Stimulated activated CD8-positive, alpha-beta memory T cell treated with anti-CD3 and anti-CD28 coated beads, Interleukin-7, amount 100 ng/mL, for 48 hours (primary cell): ENCODE data around the gene RAD51B.
"Not testable (repeated sequence)": the region's sequence is repeated elsewhere in the genome, so short reads cannot be mapped to it uniquely, and the experiment has no call there.

Source experiments
- DNase-seq, 2 donors: peaks; one replicate each; pipeline ENCODE4 v3.0.0-alpha.2; 2020; ENCODE audit warnings: low read depth in 1 of 2; ENCODE audit errors: extremely low read depth in 1 of 2

RAD51B gene

DNA sequence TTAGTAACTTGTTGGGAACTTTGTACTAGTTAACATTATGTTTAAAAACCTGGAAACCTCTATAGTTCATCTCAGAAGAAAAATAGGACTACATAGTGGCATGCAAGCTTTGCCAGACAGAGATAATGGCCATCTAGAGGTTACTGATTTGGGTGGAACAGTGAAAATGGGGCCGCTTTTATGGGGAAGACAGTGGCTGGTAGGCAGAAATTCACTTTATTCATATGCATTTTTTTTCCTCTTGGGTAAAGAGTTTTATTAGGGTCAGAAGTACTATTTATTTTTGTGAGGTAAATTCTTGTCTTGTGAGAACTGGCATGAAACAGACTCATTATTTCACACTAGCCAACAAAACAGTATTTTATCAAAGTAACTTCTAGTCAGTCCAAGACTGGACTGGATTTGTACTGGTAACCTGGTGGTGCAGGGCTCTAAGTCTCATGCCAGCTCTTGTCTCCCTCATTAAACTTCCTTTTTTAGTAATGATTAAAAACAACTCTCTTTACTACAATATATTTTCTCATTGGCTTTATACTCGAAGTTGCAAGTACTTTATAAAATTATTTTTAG, 345.8 kb downstream of the RAD51B start:
- DNase-seq: no peak

DNA sequence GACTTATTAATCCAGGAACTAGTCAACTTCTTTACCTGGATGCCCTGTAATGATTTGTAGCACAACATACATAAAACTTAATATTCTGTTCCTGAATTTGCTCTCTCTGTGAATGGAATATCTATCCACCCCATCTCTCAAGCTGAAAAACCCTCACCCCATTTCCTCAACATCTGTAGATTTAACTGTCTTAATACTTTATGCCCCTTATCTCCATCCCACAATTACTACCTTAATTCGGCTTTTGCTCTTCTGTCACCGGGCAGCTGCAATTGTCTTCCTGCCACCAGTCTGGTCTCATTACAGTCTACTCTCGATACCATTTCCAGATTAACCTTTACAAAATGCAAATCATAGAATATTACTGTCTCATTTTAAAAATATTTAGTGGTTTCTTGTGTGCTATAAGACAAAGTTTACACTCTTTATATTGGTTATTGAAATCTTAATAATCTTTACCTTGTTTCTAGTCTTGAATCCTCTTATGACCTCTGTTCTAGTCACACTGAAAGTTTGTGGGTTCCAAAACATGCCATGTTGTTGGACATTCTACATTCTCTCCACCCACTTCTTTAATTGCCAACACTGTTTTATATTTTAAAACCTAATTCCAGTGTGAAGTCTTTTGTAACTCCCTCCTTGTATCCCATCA, 347.3 kb downstream of the RAD51B start:
- no peak for DNase-seq

DNA sequence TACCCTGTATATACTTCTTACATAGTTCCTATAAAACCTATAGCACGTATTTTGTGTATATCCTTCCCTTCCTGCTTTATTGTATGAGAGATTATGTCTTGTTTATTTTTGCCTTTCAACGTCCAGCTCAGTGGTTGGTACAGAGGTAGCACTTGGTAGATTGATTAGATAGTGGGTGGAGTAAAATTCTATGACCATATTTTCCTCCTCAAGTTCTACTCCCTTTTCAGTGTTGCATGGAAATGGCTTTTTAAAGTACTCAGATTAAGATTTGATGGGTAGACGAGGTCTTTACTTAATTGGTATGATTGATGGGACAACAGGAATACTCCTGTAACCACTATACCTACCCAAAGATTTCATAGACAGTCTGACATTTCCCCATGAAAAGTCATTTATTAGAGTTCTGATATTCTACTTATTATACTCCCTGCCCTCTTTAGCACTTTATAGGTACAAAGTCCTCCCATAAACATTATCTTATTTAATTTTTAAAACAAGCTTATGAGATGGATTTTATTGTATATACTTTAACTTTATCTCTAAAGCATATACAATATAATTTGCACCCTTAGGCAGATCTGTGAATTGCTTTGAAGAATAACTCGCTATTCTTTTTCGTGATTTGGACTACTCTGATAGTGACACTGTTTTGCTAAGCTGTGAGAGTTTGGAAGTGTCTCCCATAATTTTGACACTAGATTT, 348.0 kb downstream of the RAD51B start:
- DNase-seq: no peak

DNA sequence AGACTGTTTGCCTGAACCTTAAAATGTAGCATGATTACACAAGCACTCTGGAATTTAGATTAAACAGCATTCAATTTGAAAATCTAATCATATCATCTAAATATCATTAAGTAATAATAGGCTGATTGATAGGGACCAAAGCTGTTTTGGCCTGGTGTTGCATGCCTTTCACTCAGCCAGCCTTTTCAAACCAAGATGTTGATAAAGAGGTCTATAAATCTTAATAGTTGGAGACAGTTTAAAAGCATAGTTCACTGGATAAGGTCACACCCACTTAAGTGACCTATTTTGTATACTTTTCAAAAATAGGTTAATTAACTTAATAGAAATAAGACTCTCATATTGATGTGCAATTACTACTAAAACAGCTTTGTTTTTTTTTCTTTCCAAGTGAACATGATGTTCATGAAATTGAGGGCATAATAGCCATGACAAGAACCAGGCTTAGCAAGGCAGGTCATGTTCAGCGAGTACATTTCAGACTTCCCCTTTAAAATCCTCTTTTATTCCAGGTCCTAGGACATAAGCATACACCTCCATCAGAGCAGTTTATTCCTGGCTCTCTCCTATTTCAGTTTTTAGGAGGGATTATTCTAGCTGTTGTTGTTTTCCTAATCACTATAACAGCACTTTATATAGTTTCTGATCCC, 349.0 kb downstream of the RAD51B start:
- DNase-seq: no peak

DNA sequence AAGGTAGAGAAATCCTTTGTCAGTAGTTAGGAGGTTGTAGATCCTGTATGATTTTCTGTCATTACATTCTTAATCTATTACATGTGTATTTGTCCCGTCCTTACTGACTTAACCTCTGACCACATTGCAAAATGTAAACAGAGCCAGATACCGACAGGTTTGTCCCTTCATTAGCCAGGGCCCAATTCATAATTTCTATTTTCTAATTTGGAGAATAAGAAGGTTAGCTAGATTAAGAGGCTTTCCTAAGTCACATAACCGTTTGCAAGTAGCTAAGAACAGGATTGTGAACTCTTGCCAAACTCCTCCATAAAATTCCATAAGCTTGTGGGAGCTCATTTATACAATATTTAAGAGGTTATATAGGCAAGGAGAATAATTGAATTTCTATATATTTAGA, 352.6 kb downstream of the RAD51B start:
- no peak for DNase-seq

DNA sequence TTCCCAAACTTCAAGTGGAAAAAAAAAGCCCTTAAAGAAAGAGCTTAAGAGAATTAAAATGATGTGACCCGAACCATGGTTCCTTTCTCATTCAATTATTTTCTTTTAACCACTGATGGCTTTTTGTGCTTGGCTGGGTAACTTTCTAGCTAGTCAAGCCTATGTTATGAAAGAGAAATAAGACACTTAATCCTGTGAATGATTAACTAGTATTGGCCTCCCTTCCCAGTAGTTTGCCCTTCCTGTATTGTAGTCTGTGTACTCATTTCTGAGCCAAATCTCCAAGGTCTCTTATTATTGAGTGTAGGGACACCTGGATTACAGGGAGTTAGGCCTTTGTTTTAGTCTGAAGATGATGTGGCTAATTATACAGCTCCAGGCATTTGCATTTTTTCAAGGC, 353.0 kb downstream of the RAD51B start:
- DNase-seq: no peak

DNA sequence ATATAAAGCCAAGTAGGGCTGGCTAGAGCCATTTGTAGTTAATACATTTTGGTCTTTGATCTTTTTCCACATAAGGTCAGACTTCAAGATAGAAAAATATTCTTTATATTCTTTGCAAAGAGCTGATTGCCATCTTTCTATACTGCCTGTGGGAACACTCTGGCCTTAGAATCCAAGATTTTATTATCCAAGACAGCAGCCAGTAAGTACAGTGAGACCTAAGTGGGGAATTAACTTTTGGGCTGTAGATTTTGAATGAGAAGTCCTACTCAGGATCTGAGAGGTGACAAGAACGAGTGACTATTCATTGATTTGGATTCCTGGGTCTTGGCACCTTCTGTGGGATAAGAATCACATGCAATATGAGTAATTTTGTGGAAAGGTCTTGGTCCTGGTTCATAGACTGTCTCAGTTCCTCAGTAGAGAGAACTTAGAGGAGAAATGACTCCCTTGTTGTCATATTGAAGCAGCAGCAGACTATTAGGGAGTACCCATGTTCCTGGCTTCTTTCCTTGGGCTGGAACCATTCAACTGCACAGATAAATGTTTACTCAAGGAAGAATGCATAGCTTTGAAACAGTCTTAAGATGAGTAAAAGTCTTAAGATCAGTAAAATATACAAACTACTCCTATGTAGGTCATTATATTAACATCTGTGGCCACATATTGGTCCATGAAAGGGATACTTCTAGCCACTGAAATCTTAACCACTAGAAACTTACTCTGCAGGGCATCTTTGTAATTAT, 353.8 kb downstream of the RAD51B start:
- no peak for DNase-seq

DNA sequence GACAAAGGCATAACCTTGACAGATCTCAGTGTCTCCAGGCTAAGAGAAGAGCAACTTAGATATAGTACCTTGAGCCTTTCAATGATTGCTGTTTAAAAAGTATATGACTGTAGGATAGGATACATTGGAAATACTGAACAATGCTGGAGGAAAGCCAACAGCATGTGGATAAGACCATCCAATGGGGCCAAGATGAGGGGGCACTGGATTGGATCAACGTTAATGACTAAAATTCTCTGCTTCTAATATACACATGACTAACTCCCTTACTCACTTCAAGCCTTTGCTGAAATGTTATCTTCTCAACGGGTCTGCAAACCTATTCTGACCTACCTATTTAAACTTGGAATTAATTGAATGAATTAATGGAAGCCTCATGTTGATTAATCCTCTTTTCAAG, 354.9 kb downstream of the RAD51B start:
- no peak for DNase-seq

DNA sequence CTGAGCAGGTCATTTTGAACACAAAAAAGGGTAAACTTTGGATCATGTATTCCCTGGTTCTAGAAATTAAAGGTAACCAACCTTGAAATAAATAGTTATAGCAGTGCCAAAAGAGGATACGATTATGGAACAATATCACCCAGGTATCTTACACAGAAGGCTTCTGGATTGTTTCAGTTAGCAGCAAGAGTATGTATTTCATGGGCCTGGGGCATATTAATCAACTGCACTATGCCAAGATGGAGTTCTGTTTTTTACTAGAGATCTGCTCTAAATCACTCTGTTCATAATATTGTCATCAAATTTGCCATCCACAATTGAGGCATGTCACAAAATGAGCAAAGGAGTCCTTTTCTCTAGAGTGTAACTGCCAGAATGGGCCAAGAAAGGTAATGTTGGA, 357.1 kb downstream of the RAD51B start:
- DNase-seq: no peak

DNA sequence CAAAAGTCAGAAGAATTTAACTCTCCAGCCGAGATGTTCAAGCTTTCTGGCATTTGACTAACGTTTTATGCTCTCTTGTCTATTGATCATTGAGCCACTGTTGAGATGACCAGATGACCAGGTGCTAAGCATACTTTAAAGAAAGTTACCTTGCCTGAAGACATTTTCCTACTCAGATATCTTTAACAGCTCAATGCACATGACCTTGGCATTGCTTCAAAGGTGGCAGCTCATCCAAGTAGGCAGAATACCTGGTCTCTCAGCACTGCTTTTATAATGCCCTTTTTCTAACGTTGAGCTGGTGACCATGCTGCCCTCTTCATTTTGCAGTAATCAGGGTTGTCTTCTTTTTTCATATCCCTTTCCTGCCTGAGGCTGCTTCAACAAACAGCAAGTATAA, 358.1 kb downstream of the RAD51B start:
- DNase-seq: no peak

DNA sequence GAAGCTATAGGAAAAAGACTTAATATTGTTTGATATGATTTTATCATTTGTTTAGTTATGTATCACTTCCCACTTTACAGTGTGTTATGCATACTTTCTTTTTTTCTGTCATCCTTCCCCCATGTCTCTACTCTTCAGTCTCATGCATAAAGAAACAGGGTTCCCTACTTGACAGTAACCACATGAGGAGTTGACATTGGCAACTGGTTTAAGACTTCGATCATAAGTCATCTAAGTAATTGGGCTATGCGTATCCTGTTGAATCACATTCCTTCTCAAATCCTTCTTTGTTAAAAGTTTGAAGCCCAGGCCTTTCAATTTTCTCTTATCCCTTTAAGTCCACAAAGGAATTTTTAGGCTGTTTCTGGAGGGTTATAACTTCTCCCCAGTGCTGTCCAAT, 358.7 kb downstream of the RAD51B start:
- no peak for DNase-seq

DNA sequence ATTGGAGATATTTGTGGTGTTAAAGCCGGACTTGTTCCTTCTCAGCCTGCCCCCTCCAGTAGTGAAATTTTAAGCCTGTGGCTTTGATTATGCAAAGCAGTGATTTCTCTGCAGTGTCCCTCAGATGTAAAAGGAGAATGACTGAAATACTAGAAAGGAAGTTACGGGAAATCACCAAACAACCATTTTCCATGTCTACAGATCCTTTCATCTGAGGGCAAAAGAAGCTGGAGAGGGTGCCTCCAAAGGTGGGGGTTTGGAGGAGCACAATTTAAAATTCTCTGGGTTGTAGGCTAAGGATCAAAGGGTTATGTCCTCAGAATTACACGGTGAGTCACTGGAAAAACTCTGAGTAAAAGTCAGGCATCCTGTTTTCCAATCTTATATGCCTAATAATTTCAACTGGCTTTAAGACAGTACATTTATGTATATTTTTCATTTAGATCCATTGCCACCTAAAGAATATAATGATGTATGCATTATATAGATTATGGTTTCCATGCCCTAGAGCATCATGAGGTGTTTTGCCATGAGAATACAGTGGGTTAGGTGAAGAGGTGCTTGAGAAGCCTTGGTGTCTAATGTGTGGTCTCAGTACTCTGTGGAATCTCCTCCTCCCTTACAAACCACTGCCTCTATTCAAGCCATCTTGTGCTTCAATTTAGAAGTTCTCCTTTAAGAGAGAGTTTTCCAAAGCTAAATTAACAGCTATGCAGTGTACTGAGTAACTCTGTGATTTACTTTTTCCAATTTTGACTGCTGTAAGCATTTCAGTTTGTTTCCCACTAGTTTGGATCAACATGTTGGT, 362.1 kb downstream of the RAD51B start:
- no peak for DNase-seq

DNA sequence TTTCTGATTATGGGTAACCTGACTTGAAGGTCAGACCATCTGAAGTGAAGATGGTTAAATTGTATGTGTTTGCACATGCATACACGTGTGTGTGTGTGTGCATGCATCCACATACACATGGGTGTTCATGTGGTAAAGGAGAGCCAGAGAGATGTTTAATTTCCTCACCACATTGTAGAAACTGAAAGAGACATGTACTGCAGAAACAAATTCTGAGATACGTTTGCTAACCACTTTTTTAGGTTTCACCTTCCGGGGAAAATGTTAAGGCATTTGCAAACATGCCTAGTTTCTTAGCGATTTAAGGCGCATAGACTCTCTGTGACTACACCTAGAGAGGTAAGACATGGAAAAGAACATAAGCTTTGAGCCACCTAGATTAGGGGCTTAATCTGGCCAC, 362.9 kb downstream of the RAD51B start:
- no peak for DNase-seq

DNA sequence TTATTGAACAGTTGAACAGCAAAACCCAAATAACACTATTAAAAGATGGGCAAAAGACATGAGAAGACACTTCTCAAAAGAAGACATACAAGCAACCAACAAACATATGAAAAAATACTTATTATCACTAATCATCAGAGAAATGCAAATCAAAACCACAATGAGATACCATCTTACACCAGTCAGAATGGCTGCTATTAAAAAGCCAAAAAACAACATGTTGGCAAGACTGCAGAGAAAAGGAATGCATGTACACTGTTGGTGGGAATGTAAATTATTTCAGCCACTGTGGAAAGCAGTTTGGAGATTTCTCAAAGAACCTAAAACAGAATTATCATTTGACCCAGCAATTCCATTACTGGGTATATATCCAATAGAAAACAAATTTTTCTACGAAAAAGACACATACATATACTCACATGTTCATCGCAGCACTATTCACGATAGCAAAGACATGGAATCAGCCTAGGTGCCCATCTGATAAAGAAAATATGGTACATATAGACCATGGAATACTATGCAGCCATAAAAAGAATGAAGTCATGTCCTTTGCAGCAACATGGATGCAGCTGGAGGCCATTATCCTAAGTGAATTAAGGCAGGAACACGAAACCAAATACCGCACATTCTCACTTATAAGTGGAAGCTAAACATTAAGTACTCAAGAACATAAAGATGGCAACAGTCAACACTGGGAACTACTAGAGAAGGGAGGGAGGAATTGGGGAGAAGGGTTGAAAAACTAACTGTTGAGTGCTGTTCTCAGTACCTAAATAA, 367.1 kb downstream of the RAD51B start:
- DNase-seq: not testable (repeated sequence)

DNA sequence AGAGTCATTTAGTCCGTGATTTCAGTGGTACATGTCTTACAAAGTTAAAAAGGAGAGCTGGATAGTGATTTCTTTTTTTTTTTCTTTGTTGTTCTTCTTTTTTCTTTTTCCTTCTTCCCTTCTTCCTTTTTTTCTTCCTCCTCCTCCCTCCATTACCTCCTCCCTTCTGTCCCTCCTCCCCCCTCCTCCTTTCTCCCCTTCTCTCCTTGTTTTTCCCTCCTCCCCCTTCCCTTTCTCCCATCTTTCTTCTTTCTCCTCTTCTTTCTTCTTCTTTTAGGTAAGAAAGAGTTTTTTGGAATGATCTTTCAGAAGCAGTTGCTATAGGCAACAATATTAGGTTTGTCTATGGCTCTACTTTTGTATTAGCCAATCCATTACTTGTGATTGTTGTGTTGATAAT, 368.6 kb downstream of the RAD51B start:
- no peak for DNase-seq

DNA sequence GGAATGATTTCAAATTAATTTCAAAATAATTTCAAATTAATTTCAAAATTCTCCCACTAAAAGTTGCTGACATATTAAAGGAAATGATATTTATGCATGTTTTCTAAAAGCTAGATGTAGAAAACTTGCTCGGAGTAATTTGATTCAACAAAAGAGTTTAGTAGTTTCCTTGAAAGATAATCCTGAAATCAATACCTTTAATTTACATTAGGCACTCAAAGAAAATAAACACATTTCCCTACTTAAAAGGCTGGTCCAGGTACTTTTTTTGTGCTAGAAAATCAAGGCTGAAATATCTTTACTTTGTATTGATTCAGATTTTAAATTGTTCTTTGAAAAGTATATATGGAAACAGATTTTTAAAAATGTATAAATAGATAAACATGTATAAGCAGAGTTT, 370.5 kb downstream of the RAD51B start:
- no peak for DNase-seq

DNA sequence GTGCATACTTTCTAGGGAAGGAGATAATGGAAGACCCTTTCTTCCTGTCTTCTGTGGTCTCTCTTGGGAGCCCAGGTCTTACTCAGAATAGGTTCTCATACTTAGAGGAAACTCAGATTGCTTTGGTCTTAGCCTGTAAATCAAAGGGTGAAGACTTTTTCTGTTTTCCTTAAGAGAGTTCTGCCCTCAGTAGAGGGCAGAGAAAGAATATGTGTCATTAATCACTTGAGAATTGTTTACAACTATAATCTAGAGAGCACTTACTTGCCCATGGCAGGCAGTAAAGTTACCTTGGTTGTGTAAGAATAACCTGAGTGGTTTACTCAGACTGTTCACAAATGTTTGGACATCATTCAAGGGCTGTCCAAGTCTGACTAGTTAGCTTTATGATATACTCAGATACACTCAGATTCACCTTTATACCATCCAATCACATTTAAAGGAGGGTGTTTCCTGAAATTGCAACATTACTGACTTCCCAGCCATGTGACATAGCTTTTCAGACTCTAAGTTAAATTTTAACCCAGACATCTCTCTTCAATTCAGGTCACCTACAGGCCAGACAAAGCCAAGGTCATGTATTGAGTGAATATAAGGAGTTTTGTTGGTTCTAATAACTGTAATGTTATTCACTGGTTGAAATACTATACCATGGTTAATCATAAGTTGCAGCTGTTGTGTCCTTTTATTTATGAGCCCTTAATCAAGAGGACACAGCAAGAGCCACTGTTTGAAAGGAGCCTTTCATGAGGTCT, 372.2 kb downstream of the RAD51B start:
- no peak for DNase-seq

DNA sequence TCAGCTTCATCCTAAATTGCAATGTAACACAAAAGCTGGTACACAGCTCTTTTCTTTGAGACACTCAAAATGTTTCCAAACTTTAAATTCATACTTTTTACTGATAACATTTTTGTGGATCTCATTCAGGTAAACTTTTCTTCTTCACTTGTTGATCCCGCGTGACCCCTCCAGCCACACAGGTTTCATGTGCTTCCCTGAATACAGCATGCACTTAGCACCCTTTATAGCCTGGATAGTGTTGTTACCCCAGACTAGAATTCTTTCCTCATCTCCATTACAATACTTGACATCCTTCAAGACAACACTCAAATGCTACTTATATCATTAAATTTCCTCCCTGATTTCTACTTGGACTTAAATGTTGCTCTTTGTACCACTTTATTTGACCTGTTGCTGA, 373.4 kb downstream of the RAD51B start:
- no peak for DNase-seq
